ENCODE data around the gene TNNI3. TPM values are rescaled to one million over a fixed set of nuclear protein-coding genes. Genes with fewer than 3 reads are reported as not detected.

TNNI3 gene
- total and polyA plus RNA-seq, 9 of the 15 experiments (the other 6 are each of a cell fraction or from before 2014, with no cell fraction given): 4.7 to 158 (median 42.0) TPM

DNA sequence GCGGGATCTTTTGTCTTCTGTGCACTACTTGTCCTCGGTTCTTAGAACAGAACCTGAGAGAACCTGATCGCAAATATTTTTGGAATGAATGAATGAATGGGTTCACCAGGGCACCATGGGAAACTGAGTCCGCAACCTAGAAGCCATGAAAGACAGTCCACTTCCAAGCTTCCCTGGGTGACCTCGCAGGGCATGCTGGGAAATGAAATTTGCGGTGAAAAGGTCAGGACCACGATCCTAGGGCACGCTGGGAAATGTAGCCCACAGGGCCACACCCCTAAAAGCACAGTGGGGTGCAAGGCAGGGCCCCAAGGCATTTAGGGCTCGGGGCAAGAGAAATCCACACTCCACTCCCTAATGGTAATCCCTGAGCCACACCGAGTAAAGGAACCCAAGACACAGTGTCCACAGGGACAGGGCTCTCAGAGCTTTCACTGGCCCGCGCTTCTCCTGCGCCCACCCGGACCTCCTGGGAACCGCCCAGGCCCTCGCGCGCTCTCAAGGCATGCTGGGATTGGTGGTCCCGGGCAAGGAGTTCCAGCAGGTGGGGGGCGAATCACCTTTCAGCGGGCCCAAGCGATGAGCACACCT is 39.0 kb downstream of the TNNI3 start (continued):
- TF ChIP-seq, protein P1, sequence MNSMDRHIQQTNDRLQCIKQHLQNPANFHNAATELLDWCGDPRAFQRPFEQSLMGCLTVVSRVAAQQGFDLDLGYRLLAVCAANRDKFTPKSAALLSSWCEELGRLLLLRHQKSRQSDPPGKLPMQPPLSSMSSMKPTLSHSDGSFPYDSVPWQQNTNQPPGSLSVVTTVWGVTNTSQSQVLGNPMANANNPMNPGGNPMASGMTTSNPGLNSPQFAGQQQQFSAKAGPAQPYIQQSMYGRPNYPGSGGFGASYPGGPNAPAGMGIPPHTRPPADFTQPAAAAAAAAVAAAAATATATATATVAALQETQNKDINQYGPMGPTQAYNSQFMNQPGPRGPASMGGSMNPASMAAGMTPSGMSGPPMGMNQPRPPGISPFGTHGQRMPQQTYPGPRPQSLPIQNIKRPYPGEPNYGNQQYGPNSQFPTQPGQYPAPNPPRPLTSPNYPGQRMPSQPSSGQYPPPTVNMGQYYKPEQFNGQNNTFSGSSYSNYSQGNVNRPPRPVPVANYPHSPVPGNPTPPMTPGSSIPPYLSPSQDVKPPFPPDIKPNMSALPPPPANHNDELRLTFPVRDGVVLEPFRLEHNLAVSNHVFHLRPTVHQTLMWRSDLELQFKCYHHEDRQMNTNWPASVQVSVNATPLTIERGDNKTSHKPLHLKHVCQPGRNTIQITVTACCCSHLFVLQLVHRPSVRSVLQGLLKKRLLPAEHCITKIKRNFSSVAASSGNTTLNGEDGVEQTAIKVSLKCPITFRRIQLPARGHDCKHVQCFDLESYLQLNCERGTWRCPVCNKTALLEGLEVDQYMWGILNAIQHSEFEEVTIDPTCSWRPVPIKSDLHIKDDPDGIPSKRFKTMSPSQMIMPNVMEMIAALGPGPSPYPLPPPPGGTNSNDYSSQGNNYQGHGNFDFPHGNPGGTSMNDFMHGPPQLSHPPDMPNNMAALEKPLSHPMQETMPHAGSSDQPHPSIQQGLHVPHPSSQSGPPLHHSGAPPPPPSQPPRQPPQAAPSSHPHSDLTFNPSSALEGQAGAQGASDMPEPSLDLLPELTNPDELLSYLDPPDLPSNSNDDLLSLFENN (IDR thresholded peaks at IDR 0.05; ENCODE audit: low read depth in 2 of 2, low read length in 2 of 2): no peak
- TF ChIP-seq ZNF253 (CRISPR knock-in tag; conservative IDR thresholded peaks at IDR 0.05): no peak
- no peak for TF ChIP-seq HMG20A (CRISPR knock-in tag; conservative IDR thresholded peaks at IDR 0.05)
- TF ChIP-seq, protein P2, sequence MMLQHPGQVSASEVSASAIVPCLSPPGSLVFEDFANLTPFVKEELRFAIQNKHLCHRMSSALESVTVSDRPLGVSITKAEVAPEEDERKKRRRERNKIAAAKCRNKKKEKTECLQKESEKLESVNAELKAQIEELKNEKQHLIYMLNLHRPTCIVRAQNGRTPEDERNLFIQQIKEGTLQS (IDR thresholded peaks at IDR 0.05): no peak
- TF ChIP-seq, protein P2 (CRISPR knock-in tag; conservative IDR thresholded peaks at IDR 0.05): no peak
- no peak for TF ChIP-seq PHB2 (IDR thresholded peaks at IDR 0.05; ENCODE audit: low read depth)
- no peak for TF ChIP-seq SMARCC2 (IDR thresholded peaks at IDR 0.05; ENCODE audit: low read depth)
- no peak for TF ChIP-seq SMARCA5 (IDR thresholded peaks at IDR 0.05)
- TF ChIP-seq TAF1 (IDR thresholded peaks at IDR 0.05; ENCODE audit: control insufficient read depth, extremely low read depth, insufficient read depth, low read length, severe bottlenecking): no peak
- TF ChIP-seq KDM5B (IDR thresholded peaks at IDR 0.05; ENCODE audit: insufficient replicate concordance, low read depth, low read length): no peak
- TF ChIP-seq MCM5 (IDR thresholded peaks at IDR 0.05; ENCODE audit: low read depth): no peak
- TF ChIP-seq, protein P3, sequence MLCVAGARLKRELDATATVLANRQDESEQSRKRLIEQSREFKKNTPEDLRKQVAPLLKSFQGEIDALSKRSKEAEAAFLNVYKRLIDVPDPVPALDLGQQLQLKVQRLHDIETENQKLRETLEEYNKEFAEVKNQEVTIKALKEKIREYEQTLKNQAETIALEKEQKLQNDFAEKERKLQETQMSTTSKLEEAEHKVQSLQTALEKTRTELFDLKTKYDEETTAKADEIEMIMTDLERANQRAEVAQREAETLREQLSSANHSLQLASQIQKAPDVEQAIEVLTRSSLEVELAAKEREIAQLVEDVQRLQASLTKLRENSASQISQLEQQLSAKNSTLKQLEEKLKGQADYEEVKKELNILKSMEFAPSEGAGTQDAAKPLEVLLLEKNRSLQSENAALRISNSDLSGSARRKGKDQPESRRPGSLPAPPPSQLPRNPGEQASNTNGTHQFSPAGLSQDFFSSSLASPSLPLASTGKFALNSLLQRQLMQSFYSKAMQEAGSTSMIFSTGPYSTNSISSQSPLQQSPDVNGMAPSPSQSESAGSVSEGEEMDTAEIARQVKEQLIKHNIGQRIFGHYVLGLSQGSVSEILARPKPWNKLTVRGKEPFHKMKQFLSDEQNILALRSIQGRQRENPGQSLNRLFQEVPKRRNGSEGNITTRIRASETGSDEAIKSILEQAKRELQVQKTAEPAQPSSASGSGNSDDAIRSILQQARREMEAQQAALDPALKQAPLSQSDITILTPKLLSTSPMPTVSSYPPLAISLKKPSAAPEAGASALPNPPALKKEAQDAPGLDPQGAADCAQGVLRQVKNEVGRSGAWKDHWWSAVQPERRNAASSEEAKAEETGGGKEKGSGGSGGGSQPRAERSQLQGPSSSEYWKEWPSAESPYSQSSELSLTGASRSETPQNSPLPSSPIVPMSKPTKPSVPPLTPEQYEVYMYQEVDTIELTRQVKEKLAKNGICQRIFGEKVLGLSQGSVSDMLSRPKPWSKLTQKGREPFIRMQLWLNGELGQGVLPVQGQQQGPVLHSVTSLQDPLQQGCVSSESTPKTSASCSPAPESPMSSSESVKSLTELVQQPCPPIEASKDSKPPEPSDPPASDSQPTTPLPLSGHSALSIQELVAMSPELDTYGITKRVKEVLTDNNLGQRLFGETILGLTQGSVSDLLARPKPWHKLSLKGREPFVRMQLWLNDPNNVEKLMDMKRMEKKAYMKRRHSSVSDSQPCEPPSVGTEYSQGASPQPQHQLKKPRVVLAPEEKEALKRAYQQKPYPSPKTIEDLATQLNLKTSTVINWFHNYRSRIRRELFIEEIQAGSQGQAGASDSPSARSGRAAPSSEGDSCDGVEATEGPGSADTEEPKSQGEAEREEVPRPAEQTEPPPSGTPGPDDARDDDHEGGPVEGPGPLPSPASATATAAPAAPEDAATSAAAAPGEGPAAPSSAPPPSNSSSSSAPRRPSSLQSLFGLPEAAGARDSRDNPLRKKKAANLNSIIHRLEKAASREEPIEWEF (CRISPR knock-in tag; IDR thresholded peaks at IDR 0.05): no peak
- TF ChIP-seq TOE1 (IDR thresholded peaks at IDR 0.05; ENCODE audit: borderline replicate concordance): no peak
- TF ChIP-seq TOE1 (CRISPR knock-in tag; IDR thresholded peaks at IDR 0.05; ENCODE audit: borderline replicate concordance, low read depth): no peak
- no peak for TF ChIP-seq ELF1 (tag; IDR thresholded peaks at IDR 0.05)
- no peak for TF ChIP-seq YBX1 (IDR thresholded peaks at IDR 0.05)
- no peak for TF ChIP-seq NR3C1 (CRISPR knock-in tag; IDR thresholded peaks at IDR 0.05)
- TF ChIP-seq CREM (IDR thresholded peaks at IDR 0.05; ENCODE audit: low read depth): 0 out of 2 replicates have a peak, but pooled peaks have one; percentile 17
- TF ChIP-seq MAZ (CRISPR knock-in tag; conservative IDR thresholded peaks at IDR 0.05 in 1 of 2, IDR thresholded peaks at IDR 0.05 in 1 of 2): peak in 1 of 2 experiments; percentile 18; a peak in 1 of 4 replicates
- TF ChIP-seq RFX1 (IDR thresholded peaks at IDR 0.05): no peak
